ENCODE data around the gene XK. TPM values are rescaled to one million over a fixed set of nuclear protein-coding genes. Genes with fewer than 3 reads are reported as not detected.

Gene XK
- 10 to 100 TPM; 22.8 to 34.7 (median 29.5) TPM for total RNA-seq
- long read RNA-seq, donor 1, full-length matches to known transcripts, result 28 of 33 reads
- long read RNA-seq, donor 1, partial matches to known transcripts, result 0 of 33 reads
- long read RNA-seq, donor 1, other reads (novel, unspliced or antisense), result 5 of 33 reads
- long read RNA-seq, donor 2, full-length matches to known transcripts, result 1 of 1 reads
- long read RNA-seq, donor 2, partial matches to known transcripts, result 0 of 1 reads
- long read RNA-seq, donor 2, other reads (novel, unspliced or antisense), result 0 of 1 reads

- DNase-seq (peak; percentile 66 to 81 (median 79)), ATAC-seq (peak; percentile 86)
- intact Hi-C loops (cut with DNase I, micrococcal nuclease), result no loop called here
- peaks cover 5% of the 10 kb centered on the region for H3K4me1 ChIP-seq (ENCODE audit: low read depth)
- no peaks in the 10 kb centered on the region for H3K36me3 ChIP-seq (ENCODE audit: low read depth)
- H3K4me3 ChIP-seq, result peak within 1 kb of the TSS; percentile 19
- H3K9me3 ChIP-seq, result no peaks in the 10 kb centered on the region
- no peak for TF ChIP-seq CTCF (IDR thresholded peaks at IDR 0.05)
Measured at GRCh38 chrX:37685381-37686359, at the start of gene XK. Gene XK, plus strand, starts transcription at chrX:37685791. Its CDS starts 171 bp downstream, at chrX:37685962.

- H3K4me3 ChIP-seq, result no peak overlapping the region
- DNase-seq (no peak), ATAC-seq (no peak)
- no peaks in the 10 kb centered on the region for H3K36me3 ChIP-seq (ENCODE audit: low read depth)
- H3K9me3 ChIP-seq, result no peaks in the 10 kb centered on the region
- TF ChIP-seq CTCF (IDR thresholded peaks at IDR 0.05), result no peak
- H3K4me1 ChIP-seq (ENCODE audit: low read depth), result no peaks in the 10 kb centered on the region
- intact Hi-C loops (cut with DNase I, micrococcal nuclease), result no loop called here
Measured at GRCh38 chrX:37638047-37638446, 47.5 kb upstream of the XK start.

- Histone ChIP-seq H3K4me3 (no peak overlapping the region), H3K9me3 (no peaks in the 10 kb centered on the region), H3K4me1 (ENCODE audit: low read depth) (no peaks in the 10 kb centered on the region), H3K36me3 (ENCODE audit: low read depth) (no peaks in the 10 kb centered on the region)
- no peak for TF ChIP-seq CTCF (IDR thresholded peaks at IDR 0.05)
- DNase-seq, result no peak
- no peak for ATAC-seq
- intact Hi-C loops (cut with DNase I, micrococcal nuclease), result no loop called here
Measured at GRCh38 chrX:37640142-37640541, 45.4 kb upstream of the XK start.

GRCh38 chrX:37641859-37642258 lies 43.7 kb upstream of the XK start:
- Histone ChIP-seq H3K36me3 (ENCODE audit: low read depth) (no peaks in the 10 kb centered on the region), H3K4me3 (no peak overlapping the region), H3K4me1 (ENCODE audit: low read depth) (no peaks in the 10 kb centered on the region), H3K9me3 (no peaks in the 10 kb centered on the region)
- intact Hi-C loops (cut with DNase I, micrococcal nuclease), result no loop called here
- ATAC-seq (no peak), DNase-seq (no peak)
- TF ChIP-seq CTCF (IDR thresholded peaks at IDR 0.05), result no peak

- intact Hi-C loops (cut with DNase I, micrococcal nuclease), result no loop called here
- DNase-seq, result peak in 1 of 3 donors; percentile 14
Measured at GRCh38 chrX:37644381-37645305, 40.9 kb upstream of the XK start.

More at GRCh38 chrX:37644381-37645305, 40.9 kb upstream of the XK start:
- peak; percentile 68 for ATAC-seq
- no peaks in the 10 kb centered on the region for H3K4me1 ChIP-seq (ENCODE audit: low read depth)
- no peaks in the 10 kb centered on the region for H3K36me3 ChIP-seq (ENCODE audit: low read depth)
- TF ChIP-seq CTCF (IDR thresholded peaks at IDR 0.05), result no peak
- H3K9me3 ChIP-seq, result no peaks in the 10 kb centered on the region
- H3K4me3 ChIP-seq, result no peak overlapping the region

All from mucosa of descending colon (tissue), 3 donors.